ENCODE results near the gene MAP6.

Gene MAP6

DNA sequence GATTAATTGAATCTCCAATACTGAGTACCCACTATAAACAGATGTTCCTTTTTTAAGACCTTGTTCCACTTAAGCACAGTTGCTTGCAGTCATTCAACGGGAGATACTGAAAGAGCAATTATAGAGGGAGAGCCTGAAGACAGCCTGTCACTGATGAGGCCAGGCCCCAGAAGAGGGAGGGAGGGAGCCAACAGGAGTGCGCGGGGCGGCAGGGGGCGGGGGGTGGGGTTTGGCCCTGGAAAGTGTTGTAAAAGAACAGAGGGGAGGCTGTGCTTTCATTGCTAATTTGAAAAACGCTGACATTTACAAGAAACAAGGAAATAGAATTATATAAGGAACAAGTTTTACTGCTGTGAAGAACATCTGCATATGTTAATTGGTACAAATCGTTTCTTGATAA lies 53.1 kb downstream of the MAP6 start:
- TF ChIP-seq, protein P1, sequence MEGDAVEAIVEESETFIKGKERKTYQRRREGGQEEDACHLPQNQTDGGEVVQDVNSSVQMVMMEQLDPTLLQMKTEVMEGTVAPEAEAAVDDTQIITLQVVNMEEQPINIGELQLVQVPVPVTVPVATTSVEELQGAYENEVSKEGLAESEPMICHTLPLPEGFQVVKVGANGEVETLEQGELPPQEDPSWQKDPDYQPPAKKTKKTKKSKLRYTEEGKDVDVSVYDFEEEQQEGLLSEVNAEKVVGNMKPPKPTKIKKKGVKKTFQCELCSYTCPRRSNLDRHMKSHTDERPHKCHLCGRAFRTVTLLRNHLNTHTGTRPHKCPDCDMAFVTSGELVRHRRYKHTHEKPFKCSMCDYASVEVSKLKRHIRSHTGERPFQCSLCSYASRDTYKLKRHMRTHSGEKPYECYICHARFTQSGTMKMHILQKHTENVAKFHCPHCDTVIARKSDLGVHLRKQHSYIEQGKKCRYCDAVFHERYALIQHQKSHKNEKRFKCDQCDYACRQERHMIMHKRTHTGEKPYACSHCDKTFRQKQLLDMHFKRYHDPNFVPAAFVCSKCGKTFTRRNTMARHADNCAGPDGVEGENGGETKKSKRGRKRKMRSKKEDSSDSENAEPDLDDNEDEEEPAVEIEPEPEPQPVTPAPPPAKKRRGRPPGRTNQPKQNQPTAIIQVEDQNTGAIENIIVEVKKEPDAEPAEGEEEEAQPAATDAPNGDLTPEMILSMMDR (IDR thresholded peaks at IDR 0.05; ENCODE audit: low read depth, low read length), result no peak
- no peak for TF ChIP-seq MYC (IDR thresholded peaks at IDR 0.05; ENCODE audit: low read depth, low read length)
- TF ChIP-seq POLR2A (IDR thresholded peaks at IDR 0.05; ENCODE audit: extremely low read depth, insufficient read length), result no peak
- TF ChIP-seq, protein P2, sequence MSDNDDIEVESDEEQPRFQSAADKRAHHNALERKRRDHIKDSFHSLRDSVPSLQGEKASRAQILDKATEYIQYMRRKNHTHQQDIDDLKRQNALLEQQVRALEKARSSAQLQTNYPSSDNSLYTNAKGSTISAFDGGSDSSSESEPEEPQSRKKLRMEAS (IDR thresholded peaks at IDR 0.05; ENCODE audit: low read depth, low read length), result no peak
- DNase-seq (ENCODE audit: low read depth), result no peak
- H3K4me3 ChIP-seq (ENCODE audit: low read depth, low read length), result no peak overlapping the region

DNA sequence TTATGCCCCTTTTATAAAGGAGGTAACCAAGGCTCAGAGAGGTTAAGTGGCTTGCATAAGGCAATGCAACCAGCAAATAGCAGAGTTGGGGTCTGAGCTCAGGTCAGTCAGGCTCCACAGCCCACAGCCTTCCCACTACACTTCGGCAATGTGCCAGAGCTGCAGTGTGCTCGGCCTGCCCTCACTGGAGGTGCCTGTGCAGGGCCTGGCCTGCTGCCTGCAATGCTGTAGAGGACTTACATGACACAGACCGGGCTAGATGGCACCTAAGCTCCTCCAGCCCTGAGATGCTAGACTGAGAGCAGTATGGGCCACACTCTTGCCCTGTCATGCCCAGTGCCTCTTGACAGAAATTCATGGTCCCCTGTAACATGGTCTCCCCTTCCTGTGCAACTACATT lies 57.0 kb downstream of the MAP6 start:
- DNase-seq (ENCODE audit: low read depth), result no peak
- H3K4me3 ChIP-seq (ENCODE audit: low read depth, low read length), result no peak overlapping the region
- no peak for TF ChIP-seq POLR2A (IDR thresholded peaks at IDR 0.05; ENCODE audit: extremely low read depth, insufficient read length)
- TF ChIP-seq, protein P2 (IDR thresholded peaks at IDR 0.05; ENCODE audit: low read depth, low read length), result no peak
- no peak for TF ChIP-seq MYC (IDR thresholded peaks at IDR 0.05; ENCODE audit: low read depth, low read length)
- TF ChIP-seq, protein P1 (IDR thresholded peaks at IDR 0.05; ENCODE audit: low read depth, low read length), result no peak

- H3K4me3 ChIP-seq (ENCODE audit: low read depth, low read length), result no peak overlapping the region
- TF ChIP-seq MYC (IDR thresholded peaks at IDR 0.05; ENCODE audit: low read depth, low read length), result no peak
- TF ChIP-seq, protein P2 (IDR thresholded peaks at IDR 0.05; ENCODE audit: low read depth, low read length), result 0 out of 2 replicates have a peak, but pooled peaks have one; percentile 15
- DNase-seq (ENCODE audit: low read depth), result no peak
These were observed 62.7 kb downstream of the MAP6 start for GRCh38 chr11:75606099-75606498.

DNA sequence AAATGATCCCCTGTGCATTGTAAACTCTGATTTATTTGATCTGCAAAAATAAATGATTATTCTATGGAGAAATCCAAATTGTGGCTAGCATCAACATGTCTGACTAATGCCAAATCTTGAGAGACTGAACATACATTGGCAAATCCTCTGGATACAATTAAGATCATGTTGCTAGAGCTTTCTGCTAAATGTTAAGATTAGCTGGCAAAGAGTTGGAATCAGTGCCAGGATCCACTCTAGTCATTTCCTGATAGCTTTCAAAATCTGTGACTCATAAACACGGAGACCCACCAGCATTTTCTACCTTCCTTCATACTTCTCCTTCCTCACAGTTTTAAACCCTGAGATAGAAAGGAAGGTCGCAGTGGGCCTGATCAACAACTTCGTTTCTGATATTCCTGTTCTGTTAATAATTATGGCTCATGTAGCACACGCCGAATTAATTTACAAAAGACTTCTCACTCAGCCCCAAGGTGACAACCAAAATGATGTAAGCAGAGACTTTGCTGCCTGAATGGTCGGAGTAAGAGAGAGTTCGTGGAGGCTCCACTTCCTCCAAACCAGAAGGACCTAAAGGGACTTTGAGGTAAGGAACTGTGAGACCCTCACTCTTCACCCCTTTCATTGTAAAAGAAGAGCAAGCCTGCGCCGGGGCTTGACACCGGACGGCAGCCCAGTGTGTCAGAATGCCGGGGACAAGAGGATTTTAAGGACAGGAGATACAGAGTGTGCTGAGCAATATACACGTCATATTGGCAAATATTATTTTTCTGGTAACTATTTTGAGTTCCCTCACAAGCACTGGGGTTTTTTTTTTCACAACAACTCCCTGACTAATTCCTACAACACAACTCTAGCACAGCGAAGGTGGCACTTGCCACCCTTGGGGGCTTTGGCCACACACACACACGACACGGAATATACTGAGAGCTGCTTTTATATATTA lies 64.8 kb downstream of the MAP6 start:
- no peak overlapping the region for H3K4me3 ChIP-seq (ENCODE audit: low read depth, low read length)
- no peak for TF ChIP-seq POLR2A (IDR thresholded peaks at IDR 0.05; ENCODE audit: extremely low read depth, insufficient read length)
- no peak for TF ChIP-seq MYC (IDR thresholded peaks at IDR 0.05; ENCODE audit: low read depth, low read length)
- TF ChIP-seq, protein P2 (IDR thresholded peaks at IDR 0.05; ENCODE audit: low read depth, low read length), result no peak
- TF ChIP-seq, protein P1 (IDR thresholded peaks at IDR 0.05; ENCODE audit: low read depth, low read length), result no peak
- no peak for DNase-seq (ENCODE audit: low read depth)

GRCh38 chr11:75602951-75603350 lies 65.9 kb downstream of the MAP6 start:
- DNase-seq (ENCODE audit: low read depth), result no peak
- H3K4me3 ChIP-seq (ENCODE audit: low read depth, low read length), result no peak overlapping the region
- TF ChIP-seq POLR2A (IDR thresholded peaks at IDR 0.05; ENCODE audit: extremely low read depth, insufficient read length) (no peak), MYC (IDR thresholded peaks at IDR 0.05; ENCODE audit: low read depth, low read length) (no peak)
- TF ChIP-seq, protein P2 (IDR thresholded peaks at IDR 0.05; ENCODE audit: low read depth, low read length), result no peak
- TF ChIP-seq, protein P1 (IDR thresholded peaks at IDR 0.05; ENCODE audit: low read depth, low read length), result no peak

GRCh38 chr11:75601494-75601893 lies 67.3 kb downstream of the MAP6 start:
- DNase-seq (ENCODE audit: low read depth), result no peak
- H3K4me3 ChIP-seq (ENCODE audit: low read depth, low read length), result no peak overlapping the region
- TF ChIP-seq, protein P1 (IDR thresholded peaks at IDR 0.05; ENCODE audit: low read depth, low read length), result no peak
- TF ChIP-seq POLR2A (IDR thresholded peaks at IDR 0.05; ENCODE audit: extremely low read depth, insufficient read length) (no peak), MYC (IDR thresholded peaks at IDR 0.05; ENCODE audit: low read depth, low read length) (no peak)
- TF ChIP-seq, protein P2 (IDR thresholded peaks at IDR 0.05; ENCODE audit: low read depth, low read length), result no peak

All from NB4 (cell line).